ENCODE results near the gene LPP.

DNA sequence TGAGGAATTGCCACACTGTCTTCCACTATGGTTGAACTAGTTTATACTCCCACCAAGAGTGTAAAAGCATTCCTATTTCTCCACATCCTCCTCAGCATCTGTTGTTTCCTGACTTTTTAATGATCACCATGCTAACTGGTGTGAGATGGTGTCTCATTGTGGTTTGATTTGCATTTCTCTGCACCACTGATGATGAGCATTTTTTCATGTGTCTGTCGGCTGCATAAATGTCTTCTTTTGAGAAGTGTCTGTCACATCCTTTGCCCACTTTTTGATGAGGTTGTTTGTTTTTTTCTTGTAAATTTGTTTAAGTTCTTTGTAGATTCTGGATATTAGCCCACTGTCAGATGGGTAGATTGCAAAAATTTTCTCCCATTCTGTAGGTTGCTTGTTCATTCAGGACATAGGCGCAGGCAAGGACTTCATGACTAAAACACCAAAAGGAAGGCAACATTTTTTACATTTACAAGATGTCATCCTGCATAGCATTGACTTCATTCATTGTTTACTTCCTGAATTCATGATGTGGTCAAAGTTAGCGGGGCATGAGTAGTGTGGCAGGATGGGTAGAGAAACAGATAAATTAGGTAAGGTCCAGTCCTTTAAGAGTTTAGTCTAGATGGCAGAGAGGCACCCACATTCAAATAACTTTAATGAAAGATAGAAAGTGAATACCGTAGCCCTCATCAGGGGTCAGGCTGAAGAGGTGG, 45.1 kb upstream of the LPP start:
- TF ChIP-seq, protein P1, sequence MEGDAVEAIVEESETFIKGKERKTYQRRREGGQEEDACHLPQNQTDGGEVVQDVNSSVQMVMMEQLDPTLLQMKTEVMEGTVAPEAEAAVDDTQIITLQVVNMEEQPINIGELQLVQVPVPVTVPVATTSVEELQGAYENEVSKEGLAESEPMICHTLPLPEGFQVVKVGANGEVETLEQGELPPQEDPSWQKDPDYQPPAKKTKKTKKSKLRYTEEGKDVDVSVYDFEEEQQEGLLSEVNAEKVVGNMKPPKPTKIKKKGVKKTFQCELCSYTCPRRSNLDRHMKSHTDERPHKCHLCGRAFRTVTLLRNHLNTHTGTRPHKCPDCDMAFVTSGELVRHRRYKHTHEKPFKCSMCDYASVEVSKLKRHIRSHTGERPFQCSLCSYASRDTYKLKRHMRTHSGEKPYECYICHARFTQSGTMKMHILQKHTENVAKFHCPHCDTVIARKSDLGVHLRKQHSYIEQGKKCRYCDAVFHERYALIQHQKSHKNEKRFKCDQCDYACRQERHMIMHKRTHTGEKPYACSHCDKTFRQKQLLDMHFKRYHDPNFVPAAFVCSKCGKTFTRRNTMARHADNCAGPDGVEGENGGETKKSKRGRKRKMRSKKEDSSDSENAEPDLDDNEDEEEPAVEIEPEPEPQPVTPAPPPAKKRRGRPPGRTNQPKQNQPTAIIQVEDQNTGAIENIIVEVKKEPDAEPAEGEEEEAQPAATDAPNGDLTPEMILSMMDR (IDR thresholded peaks at IDR 0.05; ENCODE audit: insufficient read depth, low read depth, low read length) = no peak
- TF ChIP-seq EZH2 (IDR thresholded peaks at IDR 0.05; ENCODE audit: insufficient read depth, low read length) = no peak
